Activated T-cell treated with anti-CD3 and anti-CD28 coated beads, Interleukin-2, amount 50 U/mL, for 24 hours (primary cell): ENCODE measurements around the gene CCDC28A.
"Not testable (repeated sequence)": the region's sequence is repeated elsewhere in the genome, so short reads cannot be mapped to it uniquely, and the experiment has no call there.

ENCODE experiments used
- DNase-seq: peaks from one replicate; pipeline ENCODE4 v3.0.0-alpha.2; 2020
- H3K27ac Mint-ChIP-seq: 2 replicates; pipeline ENCODE4 v1.8.0; 2020; ENCODE audit warnings: mild to moderate bottlenecking, mixed read lengths
- H3K27me3 Mint-ChIP-seq: 2 replicates; pipeline ENCODE4 v1.8.0; 2020; ENCODE audit warnings: mixed read lengths
- H3K36me3 Mint-ChIP-seq: 2 replicates; pipeline ENCODE4 v1.8.0; 2020; ENCODE audit warnings: low read depth, mixed read lengths
- H3K4me1 Mint-ChIP-seq: 2 replicates; pipeline ENCODE4 v1.8.0; 2020; ENCODE audit warnings: low read depth, mixed read lengths
- H3K4me3 Mint-ChIP-seq: 2 replicates; pipeline ENCODE4 v1.8.0; 2020; ENCODE audit warnings: mild to moderate bottlenecking, moderate library complexity, mixed read lengths
- H3K9me3 Mint-ChIP-seq: 2 replicates; pipeline ENCODE4 v1.8.0; 2020; ENCODE audit warnings: mixed read lengths

The CCDC28A gene

DNA sequence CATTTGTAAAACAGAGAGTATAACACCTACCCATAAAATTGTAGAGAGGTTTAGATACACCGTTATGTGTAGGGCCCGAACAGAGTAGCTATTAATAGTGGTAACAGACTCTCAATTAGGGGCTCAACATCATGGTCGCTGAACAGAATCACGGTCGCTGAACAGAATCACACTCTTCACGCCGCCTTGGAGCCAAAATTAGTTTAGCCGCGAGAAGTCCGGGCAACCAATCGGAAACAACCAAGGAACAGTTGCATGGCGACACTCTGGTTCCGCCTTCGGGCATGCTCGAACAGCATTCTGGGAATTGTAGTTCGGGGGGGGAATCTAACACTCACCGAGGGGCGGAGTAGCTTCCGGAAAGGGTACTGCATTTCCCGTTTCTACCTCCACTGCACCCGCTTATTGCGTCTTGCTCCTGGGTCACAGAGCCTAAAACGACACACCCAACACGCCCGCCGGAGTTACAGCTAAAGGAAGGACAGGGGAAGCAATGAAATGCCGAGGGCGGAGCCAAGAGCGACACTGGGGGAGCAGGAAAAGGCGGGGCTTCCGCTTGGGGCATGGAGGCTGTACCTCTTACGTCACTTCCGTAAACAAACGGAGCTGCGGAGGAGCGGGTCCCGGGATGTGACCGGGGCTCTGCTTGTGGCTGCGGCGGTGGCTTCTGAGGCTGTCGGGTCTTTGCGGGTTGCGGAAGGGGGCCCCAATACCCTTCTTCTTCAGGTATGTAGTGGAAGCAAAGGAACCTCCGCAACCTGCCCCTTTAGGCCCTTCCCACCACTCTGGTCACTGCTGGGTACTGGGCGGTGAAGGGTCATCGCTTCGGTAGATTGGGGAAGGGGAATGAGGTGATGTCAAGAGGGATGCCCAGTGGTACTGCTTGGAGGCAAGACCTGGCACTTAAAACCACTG, at the start of gene CCDC28A:
Gene CCDC28A (plus strand): TSS at position 593 of the 915 bp plus-strand sequence. CDS start 2,352 bp downstream, outside the sequence.
- Mint-ChIP-seq H3K9me3 (no peaks in the 10 kb centered on the region), H3K27ac (peak within 1 kb of the TSS; percentile 100), H3K4me1 (peaks cover 37% of the 10 kb centered on the region), H3K36me3 (peaks cover 18% of the 10 kb centered on the region), H3K4me3 (peak within 1 kb of the TSS; percentile 94), H3K27me3 (no peaks in the 10 kb centered on the region)
- peak; percentile 95 for DNase-seq

DNA sequence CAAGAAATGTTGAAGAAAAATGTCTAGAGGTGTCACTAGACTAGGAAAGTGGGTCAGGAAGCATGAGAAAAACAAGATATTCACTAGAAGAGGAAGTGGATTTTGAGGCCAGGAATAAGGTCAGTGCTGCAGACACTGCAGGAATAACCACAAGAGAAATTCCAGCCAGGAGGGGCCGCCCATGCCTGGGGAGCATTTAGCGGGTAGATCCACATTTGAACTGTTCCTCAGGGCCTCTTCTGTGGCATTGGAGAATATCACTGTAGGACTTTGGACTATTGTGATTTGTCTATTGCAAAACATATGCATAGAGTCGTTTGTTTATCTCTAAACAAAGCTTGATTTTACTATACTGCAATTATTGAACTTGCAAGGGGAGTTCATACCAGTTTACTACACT, 49.6 kb upstream of the CCDC28A start:
- H3K9me3 Mint-ChIP-seq: no peaks in the 10 kb centered on the region
- H3K36me3 Mint-ChIP-seq: no peaks in the 10 kb centered on the region
- no peak overlapping the region for H3K27ac Mint-ChIP-seq
- H3K27me3 Mint-ChIP-seq: peaks cover 4% of the 10 kb centered on the region
- DNase-seq: no peak
- H3K4me3 Mint-ChIP-seq: no peak overlapping the region
- H3K4me1 Mint-ChIP-seq: no peaks in the 10 kb centered on the region

DNA sequence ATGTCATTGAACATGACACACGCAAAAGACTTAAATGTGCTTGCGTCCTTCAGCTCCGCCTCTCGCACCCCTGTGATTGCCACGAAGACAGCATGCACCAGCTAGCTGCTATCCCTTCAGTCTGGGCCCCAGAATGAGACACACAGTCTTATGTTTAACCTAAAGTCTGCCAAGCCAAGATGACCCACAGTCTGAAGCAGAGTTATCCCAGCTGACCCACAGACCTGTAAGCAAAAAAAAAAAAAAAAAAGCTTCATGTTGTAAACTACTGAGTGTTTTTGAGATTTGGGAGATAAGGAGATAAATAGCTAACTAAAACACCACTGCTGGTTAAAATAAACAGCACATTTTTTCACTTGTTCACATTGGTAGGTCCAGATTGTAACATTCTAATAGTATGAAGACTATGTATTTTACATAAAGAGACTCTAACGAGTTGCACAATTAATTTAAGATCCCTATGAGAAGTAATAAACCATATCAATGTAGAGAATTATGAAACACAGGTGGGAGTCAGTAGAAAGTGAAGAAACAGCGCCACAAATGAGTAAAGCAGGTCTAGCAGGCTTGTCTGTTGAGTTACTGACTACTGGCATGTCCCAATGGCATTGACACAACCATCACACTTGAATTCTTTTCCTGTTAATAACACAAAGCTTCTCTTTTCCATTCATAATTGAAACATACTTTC, 47.4 kb upstream of the CCDC28A start:
- H3K27ac Mint-ChIP-seq: no peak overlapping the region
- no peak for DNase-seq
- no peaks in the 10 kb centered on the region for H3K36me3 Mint-ChIP-seq

DNA sequence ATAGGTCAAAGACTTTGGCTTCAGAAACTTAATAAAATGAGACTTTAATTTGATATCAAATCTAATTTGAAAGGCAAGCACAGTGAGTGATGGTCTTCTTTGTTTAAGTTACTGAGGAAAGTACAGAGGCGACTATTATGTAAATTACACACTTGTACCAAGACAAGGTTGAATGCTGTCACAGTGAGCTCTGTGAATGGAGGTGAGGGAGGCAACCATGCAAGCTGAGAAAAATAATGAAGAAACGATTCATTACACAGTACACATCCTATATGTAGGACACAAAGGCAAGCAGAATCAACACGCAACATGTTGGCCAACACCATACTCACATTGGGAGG, 46.8 kb upstream of the CCDC28A start:
- Mint-ChIP-seq H3K4me1 (no peaks in the 10 kb centered on the region), H3K27ac (no peak overlapping the region), H3K27me3 (peaks cover 11% of the 10 kb centered on the region), H3K36me3 (no peaks in the 10 kb centered on the region), H3K9me3 (no peaks in the 10 kb centered on the region), H3K4me3 (no peak overlapping the region)
- no peak for DNase-seq

More for the DNA sequence above, 47.4 kb upstream of the CCDC28A start:
- H3K9me3 Mint-ChIP-seq: no peaks in the 10 kb centered on the region
- H3K4me3 Mint-ChIP-seq: no peak overlapping the region
- H3K27me3 Mint-ChIP-seq: peaks cover 11% of the 10 kb centered on the region
- no peaks in the 10 kb centered on the region for H3K4me1 Mint-ChIP-seq

DNA sequence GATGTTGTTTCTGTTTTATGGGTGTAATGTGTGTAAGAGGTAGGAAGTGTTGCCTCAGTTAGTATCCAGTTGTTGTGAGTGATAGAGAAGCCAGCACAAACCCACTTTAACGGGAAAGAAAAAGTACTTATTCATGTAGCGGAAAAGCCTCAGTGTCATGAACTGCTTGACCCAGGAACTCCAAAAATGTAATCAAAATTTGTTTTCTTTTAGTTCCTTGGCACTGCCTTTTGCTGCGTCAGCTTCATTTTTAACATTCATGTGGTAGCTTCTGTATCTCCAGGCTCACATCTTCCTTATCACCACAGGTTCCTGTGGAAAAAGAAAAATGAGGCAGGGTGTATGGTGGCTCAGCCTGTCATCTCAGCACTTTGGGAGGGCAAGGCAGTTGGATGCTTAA, 46.4 kb upstream of the CCDC28A start:
- H3K27me3 Mint-ChIP-seq: peaks cover 11% of the 10 kb centered on the region
- H3K36me3 Mint-ChIP-seq: no peaks in the 10 kb centered on the region
- no peak overlapping the region for H3K4me3 Mint-ChIP-seq
- no peak overlapping the region for H3K27ac Mint-ChIP-seq
- H3K9me3 Mint-ChIP-seq: no peaks in the 10 kb centered on the region
- H3K4me1 Mint-ChIP-seq: no peaks in the 10 kb centered on the region
- no peak for DNase-seq

DNA sequence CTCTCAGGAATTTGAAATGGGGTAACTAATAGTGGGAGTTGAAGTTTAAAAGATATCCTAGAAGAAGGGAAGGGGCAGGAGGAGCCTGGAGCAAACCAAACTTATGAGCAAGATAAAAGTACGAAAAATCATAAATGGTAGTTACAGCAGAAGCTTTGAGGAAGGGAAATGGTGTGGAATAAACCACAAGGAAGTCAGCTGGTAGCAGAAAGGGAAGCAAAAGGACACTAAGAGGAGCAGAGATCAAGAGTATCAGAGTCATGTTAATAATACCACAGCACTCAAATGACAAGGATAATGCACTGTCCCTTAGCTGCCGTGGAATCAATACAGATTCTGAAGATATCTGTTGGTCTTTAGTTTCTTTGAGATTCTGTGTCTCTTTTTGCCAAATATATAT, 44.9 kb upstream of the CCDC28A start:
- peaks cover 10% of the 10 kb centered on the region for H3K27me3 Mint-ChIP-seq

DNA sequence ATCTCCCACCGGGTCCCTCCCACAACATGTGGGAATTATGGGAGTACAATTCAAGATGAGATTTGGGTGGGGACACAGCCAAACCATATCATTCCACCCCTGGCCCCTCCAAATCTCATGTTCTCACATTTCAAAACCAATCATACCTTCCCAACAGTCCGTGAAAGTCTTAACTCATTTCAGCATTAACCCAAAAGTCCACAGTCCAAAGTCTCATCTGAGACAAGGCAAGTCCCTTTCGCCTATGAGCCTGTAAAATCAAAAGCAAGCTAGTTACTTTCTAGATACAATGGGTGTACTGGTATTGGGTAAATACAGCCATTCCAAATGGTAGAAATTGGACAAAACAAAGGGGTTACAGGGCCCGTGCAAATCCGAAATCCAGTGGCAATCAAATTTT, 43.5 kb upstream of the CCDC28A start:
- not testable (repeated sequence) for DNase-seq, H3K9me3 Mint-ChIP-seq, H3K4me1 Mint-ChIP-seq

More for the DNA sequence above, 44.9 kb upstream of the CCDC28A start:
- H3K36me3 Mint-ChIP-seq: no peaks in the 10 kb centered on the region
- no peak overlapping the region for H3K27ac Mint-ChIP-seq
- no peak overlapping the region for H3K4me3 Mint-ChIP-seq
- no peak for DNase-seq
- H3K4me1 Mint-ChIP-seq: no peaks in the 10 kb centered on the region
- H3K9me3 Mint-ChIP-seq: no peaks in the 10 kb centered on the region

DNA sequence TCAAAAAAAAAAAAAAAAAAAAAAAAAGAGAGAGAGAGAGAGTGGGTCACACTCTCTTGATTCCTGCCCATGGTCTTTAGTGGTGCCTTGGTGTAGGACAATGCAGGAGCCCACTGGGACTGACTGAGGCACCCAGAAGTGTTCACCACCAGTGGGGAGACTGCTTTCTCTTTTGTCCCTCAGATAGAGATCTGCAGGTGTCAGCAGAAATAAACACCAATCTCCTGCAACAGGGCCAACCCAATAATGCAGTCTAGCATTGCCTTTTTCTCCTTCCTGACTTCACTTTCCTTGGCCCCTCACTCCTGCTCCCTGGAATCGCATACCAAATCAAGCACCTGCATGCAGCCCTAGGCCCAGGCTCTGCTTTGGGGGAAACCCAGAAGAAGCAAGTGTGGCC, 39.0 kb upstream of the CCDC28A start:
- Mint-ChIP-seq H3K27ac (no peak overlapping the region), H3K27me3 (peaks cover 6% of the 10 kb centered on the region), H3K4me3 (no peak overlapping the region), H3K9me3 (peaks cover 8% of the 10 kb centered on the region), H3K4me1 (no peaks in the 10 kb centered on the region), H3K36me3 (peaks cover 2% of the 10 kb centered on the region)
- no peak for DNase-seq

More for the DNA sequence above, 43.5 kb upstream of the CCDC28A start:
- not testable (repeated sequence) for H3K27me3 Mint-ChIP-seq, H3K36me3 Mint-ChIP-seq, H3K27ac Mint-ChIP-seq, H3K4me3 Mint-ChIP-seq

DNA sequence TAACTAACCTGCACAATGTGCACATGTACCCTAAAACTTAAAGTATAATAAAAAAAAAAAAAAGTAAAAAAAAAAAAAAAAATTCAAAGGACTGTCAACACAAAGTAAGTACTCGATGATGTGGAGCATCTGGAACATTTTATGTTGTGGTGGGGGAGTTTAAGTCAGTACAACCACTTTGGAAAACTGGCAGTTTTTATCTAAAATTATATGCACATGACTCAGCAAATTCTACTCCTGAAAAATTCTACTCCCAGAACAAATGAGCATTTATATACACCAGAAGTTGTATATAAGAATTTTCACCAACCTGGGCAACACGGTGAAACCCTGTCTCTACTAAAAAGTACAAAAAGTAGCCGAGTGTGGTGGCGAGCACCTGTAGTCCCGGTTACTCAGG, 36.9 kb upstream of the CCDC28A start:
- Mint-ChIP-seq H3K4me1 (no peaks in the 10 kb centered on the region), H3K4me3 (no peak overlapping the region), H3K9me3 (peaks cover 8% of the 10 kb centered on the region), H3K27me3 (no peaks in the 10 kb centered on the region), H3K27ac (no peak overlapping the region), H3K36me3 (peaks cover 2% of the 10 kb centered on the region)
- DNase-seq: no peak

DNA sequence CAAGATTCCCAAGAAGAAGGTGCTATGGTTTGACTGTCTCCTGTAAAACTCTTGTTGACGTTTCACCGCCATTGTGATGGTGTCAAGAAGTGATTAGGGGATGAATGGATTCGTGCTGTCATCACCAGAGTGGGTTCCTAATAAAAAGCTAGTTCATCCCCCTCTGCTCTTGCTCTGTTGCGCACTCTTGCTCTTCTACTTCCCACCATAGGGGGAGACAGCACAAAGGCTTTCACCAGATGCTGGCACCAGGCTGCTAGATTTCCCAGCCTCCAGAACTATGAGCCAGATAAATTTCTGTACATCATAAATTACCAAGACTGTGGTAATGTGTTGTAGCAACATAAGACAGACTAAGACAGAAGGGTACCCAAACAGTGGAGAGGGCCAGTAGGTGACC, 21.6 kb upstream of the CCDC28A start:
- Mint-ChIP-seq H3K4me3 (no peak overlapping the region), H3K27me3 (no peaks in the 10 kb centered on the region), H3K27ac (no peak overlapping the region), H3K4me1 (no peaks in the 10 kb centered on the region), H3K36me3 (no peaks in the 10 kb centered on the region), H3K9me3 (no peaks in the 10 kb centered on the region)
- DNase-seq: no peak

DNA sequence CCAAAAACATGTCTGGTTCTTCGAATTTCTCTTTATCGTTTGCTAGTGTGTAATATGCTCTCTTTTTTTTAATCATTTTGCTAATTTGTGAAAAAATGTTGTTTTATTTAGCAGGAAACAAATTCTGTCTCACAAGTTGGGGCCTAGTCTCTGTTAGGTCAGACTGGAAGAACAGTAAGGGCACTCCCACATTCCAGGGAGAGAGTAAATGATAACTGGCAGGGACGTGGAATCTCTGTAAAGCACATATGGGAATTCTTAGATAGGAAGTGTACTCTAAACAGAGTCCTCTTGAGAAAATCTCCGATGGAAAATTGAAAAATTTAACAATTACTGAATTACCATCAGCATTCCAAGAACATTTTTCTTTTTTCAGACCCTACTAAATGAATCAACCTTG, 16.4 kb upstream of the CCDC28A start:
- Mint-ChIP-seq H3K4me3 (no peak overlapping the region), H3K27ac (no peak overlapping the region), H3K4me1 (no peaks in the 10 kb centered on the region), H3K36me3 (no peaks in the 10 kb centered on the region), H3K9me3 (no peaks in the 10 kb centered on the region), H3K27me3 (no peaks in the 10 kb centered on the region)
- no peak for DNase-seq

DNA sequence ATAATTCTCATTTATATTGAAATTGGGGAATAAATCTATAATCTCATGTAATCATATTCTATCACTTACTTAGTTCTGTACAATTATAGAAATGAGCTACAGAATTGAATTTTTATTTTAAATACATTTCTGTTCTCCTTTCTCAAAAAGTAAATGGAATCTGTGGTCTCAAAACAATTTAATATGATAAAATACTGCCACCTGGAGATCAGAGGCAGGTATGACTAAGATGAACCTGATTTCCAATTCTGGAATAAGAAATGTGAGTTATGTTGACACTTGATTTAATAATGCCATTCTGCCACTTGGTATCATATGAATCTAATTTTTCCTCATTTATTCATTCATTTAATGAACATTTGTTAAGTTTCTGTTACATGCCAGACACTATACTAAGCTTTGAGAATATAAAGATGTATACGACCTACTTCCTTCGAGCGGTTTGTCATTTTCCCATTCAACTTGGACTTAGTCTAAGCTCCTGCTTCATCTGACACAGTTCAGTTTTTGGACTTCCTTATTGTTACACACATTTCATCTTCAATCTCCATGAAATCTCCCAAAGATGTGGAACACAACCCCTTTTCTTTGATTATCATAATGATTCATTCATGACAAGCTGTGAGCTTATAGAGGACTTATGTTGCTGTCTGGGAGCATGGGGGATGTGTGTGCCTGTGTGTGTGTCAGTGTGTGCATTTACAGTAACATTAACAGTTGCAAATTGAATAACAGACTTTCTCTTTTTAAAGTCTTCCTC, 7.5 kb upstream of the CCDC28A start:
- no peak overlapping the region for H3K27ac Mint-ChIP-seq
- H3K4me1 Mint-ChIP-seq: peaks cover 11% of the 10 kb centered on the region
- H3K36me3 Mint-ChIP-seq: no peaks in the 10 kb centered on the region
- H3K9me3 Mint-ChIP-seq: no peaks in the 10 kb centered on the region
- H3K4me3 Mint-ChIP-seq: no peak overlapping the region
- no peaks in the 10 kb centered on the region for H3K27me3 Mint-ChIP-seq
- no peak for DNase-seq

DNA sequence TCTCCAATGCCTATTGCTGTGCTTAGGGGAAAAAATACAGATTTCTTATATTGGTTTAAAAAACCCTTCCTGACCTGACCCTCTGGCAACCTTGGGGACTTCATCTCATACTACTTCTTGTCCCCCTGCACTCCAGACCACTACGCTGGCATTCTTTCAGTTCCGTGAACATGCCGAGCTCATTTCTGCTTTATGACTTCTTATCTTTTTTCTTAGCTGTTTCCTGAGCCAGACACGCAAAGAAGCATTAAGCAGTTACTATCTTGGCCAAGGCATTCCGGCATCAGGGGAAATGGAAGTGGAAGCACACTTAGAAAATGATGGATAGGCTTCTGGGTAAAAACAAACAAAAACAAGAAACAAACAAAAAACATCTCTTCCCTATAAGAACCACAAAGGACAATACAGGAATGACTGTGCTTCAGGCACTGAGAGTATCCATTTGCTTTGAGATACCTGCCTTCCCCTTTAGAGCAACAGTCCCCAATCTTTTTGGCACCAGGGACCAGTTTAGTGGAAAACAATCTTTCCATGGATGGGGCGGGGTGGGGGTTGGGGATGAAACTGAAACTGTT, 4.4 kb upstream of the CCDC28A start:
- H3K27ac Mint-ChIP-seq: peak overlapping the region; percentile 39
- H3K9me3 Mint-ChIP-seq: no peaks in the 10 kb centered on the region
- no peak for DNase-seq
- H3K27me3 Mint-ChIP-seq: no peaks in the 10 kb centered on the region
- peaks cover 26% of the 10 kb centered on the region for H3K4me1 Mint-ChIP-seq
- no peak overlapping the region for H3K4me3 Mint-ChIP-seq
- peaks cover 7% of the 10 kb centered on the region for H3K36me3 Mint-ChIP-seq

DNA sequence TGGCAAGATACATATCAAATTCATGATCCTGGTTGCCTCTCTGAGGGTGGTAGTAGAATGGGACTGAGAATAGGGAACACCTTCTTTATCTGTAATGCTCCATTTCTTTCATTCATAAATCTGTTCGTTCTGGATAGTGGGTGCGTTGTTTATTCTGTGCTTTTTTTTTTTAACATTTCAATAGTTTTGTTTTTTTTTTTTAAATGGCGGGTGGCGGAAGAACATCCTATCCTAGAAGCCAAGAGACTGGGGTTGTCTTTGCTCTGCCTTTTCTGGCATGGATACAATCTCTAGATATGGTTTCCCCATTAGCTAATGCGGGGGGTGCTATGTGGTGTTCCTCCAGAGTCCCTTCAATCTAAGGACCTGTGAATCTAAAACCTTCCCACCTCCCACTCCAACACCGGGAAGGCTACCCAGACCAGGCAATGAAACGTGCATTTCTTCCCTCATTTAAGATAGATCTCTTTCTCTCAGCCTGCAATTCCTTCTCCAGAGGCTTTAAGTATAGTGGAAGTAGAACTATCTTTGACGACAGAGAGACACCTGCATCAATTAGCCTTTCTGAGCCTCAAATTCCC, 883 bp upstream of the CCDC28A start:
- peaks cover 16% of the 10 kb centered on the region for H3K36me3 Mint-ChIP-seq
- H3K9me3 Mint-ChIP-seq: no peaks in the 10 kb centered on the region
- peak overlapping the region; percentile 94 for H3K4me3 Mint-ChIP-seq
- H3K4me1 Mint-ChIP-seq: peaks cover 38% of the 10 kb centered on the region
- H3K27me3 Mint-ChIP-seq: no peaks in the 10 kb centered on the region
- no peak for DNase-seq
- H3K27ac Mint-ChIP-seq: peak overlapping the region; percentile 100
